Measurements from ENCODE around the gene CA12. TPM values are rescaled to one million over a fixed set of nuclear protein-coding genes. Genes with fewer than 3 reads are reported as not detected.

The CA12 gene
- total RNA-seq, 1 donor from 2014 or later, result 89.6 TPM

DNA sequence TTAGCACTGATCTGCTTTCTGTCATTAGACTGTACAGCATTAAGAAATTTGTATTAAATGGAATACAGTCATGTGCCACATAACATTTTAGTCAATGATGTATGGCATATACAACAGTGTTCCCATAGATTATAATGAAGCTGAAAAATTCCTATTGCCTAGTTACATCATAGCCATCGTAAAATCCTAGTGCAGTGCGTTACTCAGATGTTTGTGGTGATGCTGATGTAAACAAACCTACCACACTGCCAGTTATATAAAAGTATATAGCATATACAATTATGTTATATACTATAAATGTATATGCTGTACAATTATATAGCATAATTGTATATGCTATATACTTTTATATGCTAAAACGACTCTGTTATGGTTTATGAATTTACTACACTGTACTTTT, 62.6 kb downstream of the CA12 start:
- no peak overlapping the region for H3K4me3 ChIP-seq
- DNase-seq (ENCODE audit: extremely low spot score in 2 of 2), result no peak
- no peak overlapping the region for H3K27ac ChIP-seq
- no peaks in the 10 kb centered on the region for H3K9me3 ChIP-seq
- no peaks in the 10 kb centered on the region for H3K36me3 ChIP-seq
- no peak for TF ChIP-seq POLR2A (IDR thresholded peaks at IDR 0.05)
- TF ChIP-seq, protein P1, sequence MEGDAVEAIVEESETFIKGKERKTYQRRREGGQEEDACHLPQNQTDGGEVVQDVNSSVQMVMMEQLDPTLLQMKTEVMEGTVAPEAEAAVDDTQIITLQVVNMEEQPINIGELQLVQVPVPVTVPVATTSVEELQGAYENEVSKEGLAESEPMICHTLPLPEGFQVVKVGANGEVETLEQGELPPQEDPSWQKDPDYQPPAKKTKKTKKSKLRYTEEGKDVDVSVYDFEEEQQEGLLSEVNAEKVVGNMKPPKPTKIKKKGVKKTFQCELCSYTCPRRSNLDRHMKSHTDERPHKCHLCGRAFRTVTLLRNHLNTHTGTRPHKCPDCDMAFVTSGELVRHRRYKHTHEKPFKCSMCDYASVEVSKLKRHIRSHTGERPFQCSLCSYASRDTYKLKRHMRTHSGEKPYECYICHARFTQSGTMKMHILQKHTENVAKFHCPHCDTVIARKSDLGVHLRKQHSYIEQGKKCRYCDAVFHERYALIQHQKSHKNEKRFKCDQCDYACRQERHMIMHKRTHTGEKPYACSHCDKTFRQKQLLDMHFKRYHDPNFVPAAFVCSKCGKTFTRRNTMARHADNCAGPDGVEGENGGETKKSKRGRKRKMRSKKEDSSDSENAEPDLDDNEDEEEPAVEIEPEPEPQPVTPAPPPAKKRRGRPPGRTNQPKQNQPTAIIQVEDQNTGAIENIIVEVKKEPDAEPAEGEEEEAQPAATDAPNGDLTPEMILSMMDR (IDR thresholded peaks at IDR 0.05), result no peak
- TF ChIP-seq POLR2AphosphoS5 (IDR thresholded peaks at IDR 0.05; ENCODE audit: insufficient read depth in 1 of 2, low read depth in 1 of 2), result no peak
- H3K27me3 ChIP-seq, result no peaks in the 10 kb centered on the region
- intact Hi-C loops (cut with DNase I), result no loop called here
- no peaks in the 10 kb centered on the region for H3K4me1 ChIP-seq

DNA sequence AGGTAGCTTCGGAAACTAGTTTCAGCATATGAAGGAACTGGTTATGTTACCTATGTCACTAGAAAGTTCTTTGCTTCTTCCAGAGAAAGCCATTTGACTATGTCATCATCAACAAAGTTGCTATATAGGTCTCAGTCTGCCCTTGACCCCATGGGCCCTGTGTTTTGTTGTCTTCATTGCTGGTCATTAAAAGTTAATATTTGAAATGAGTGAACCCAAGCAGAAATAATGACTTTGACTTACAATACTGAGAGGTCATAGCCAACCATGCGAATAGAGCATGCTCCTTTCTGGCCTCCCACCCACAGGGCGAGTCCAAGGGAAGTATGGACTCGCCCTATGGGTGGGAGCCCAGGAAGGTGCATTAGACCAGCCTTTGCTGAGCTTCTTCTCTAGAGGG, 63.3 kb downstream of the CA12 start:
- H3K4me1 ChIP-seq, result no peaks in the 10 kb centered on the region
- H3K4me3 ChIP-seq, result no peak overlapping the region
- H3K27me3 ChIP-seq, result no peaks in the 10 kb centered on the region
- intact Hi-C loops (cut with DNase I), result no loop called here
- TF ChIP-seq POLR2AphosphoS5 (IDR thresholded peaks at IDR 0.05; ENCODE audit: insufficient read depth in 1 of 2, low read depth in 1 of 2), result no peak
- no peak overlapping the region for H3K27ac ChIP-seq
- DNase-seq (ENCODE audit: extremely low spot score in 2 of 2), result no peak
- no peaks in the 10 kb centered on the region for H3K36me3 ChIP-seq
- no peaks in the 10 kb centered on the region for H3K9me3 ChIP-seq

DNA sequence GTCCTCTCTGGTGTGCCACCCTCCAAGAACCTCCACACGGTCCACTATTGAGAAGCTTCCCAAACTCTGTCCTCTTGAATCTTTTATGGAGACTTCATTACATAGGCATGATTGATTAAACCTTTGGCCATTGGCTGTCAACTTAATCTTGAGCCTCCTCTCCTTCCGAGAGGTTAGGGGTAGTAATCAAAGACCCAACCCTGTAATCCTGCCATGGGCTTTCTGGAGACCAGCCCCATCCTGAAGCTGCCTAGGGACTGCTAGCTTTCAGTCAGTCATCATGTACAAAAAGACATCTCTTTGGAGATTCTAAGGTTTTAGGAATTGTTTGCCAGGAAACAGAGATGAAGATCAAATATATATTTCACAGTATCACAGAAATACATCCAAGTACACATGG, 67.2 kb downstream of the CA12 start:
- DNase-seq (ENCODE audit: extremely low spot score in 2 of 2), result no peak
- H3K4me3 ChIP-seq, result no peak overlapping the region
- intact Hi-C loops (cut with DNase I), result no loop called here
- no peaks in the 10 kb centered on the region for H3K27me3 ChIP-seq
- H3K9me3 ChIP-seq, result no peaks in the 10 kb centered on the region
- no peaks in the 10 kb centered on the region for H3K4me1 ChIP-seq
- H3K36me3 ChIP-seq, result no peaks in the 10 kb centered on the region
- H3K27ac ChIP-seq, result no peak overlapping the region
- TF ChIP-seq, protein P1 (IDR thresholded peaks at IDR 0.05), result no peak
- TF ChIP-seq POLR2A (IDR thresholded peaks at IDR 0.05) (no peak), POLR2AphosphoS5 (IDR thresholded peaks at IDR 0.05; ENCODE audit: insufficient read depth in 1 of 2, low read depth in 1 of 2) (no peak)

DNA sequence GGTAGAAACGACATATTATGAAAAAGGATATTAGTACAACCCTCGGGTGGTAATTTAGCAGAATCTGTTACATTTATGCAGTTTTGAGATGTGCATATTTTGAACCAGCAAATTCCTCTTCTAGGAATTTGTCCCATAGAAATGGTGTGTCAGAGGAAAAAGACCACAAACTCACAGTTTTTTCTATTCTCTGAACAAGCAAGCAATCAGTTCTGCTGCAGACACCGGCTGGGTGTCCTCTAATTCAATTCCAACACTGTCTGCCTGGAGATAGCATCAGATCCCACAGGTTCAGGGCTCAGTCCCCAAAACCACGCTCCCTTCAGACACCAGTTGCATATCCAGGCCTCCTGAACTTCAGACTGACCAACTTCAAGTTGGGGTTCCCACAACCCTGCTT, 67.8 kb downstream of the CA12 start:
- intact Hi-C loops (cut with DNase I), result no loop called here
- Histone ChIP-seq H3K27me3 (no peaks in the 10 kb centered on the region), H3K27ac (no peak overlapping the region), H3K9me3 (no peaks in the 10 kb centered on the region), H3K4me1 (no peaks in the 10 kb centered on the region), H3K4me3 (no peak overlapping the region), H3K36me3 (no peaks in the 10 kb centered on the region)
- TF ChIP-seq POLR2A (IDR thresholded peaks at IDR 0.05) (no peak), POLR2AphosphoS5 (IDR thresholded peaks at IDR 0.05; ENCODE audit: insufficient read depth in 1 of 2, low read depth in 1 of 2) (no peak)
- TF ChIP-seq, protein P1 (IDR thresholded peaks at IDR 0.05), result no peak
- DNase-seq (ENCODE audit: extremely low spot score in 2 of 2), result no peak

DNA sequence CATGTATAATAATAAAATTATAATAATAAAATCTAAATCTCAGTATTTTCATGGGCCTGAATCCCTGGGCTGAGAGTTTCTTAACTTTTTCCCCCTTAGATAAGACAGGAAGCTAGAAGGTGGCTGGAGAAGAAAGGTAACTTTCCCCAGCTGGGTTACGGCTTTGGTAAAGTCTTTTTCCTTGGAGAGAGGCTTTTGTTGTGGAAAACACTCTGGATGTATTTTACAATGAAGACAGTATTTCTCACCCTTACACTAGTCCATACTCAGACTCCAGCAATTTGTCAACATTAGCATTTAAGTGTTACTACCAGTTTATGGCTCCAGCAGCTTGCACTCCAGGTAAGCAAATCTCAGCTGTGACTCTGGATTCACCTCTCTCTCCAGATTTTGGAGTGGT, 69.4 kb downstream of the CA12 start:
- H3K4me3 ChIP-seq, result no peak overlapping the region
- TF ChIP-seq POLR2A (IDR thresholded peaks at IDR 0.05) (no peak), POLR2AphosphoS5 (IDR thresholded peaks at IDR 0.05; ENCODE audit: insufficient read depth in 1 of 2, low read depth in 1 of 2) (no peak)
- TF ChIP-seq, protein P1 (IDR thresholded peaks at IDR 0.05), result no peak
- no peak for DNase-seq (ENCODE audit: extremely low spot score in 2 of 2)
- intact Hi-C loops (cut with DNase I), result no loop called here
- H3K4me1 ChIP-seq, result no peaks in the 10 kb centered on the region
- no peaks in the 10 kb centered on the region for H3K36me3 ChIP-seq
- no peaks in the 10 kb centered on the region for H3K27me3 ChIP-seq
- no peaks in the 10 kb centered on the region for H3K9me3 ChIP-seq
- H3K27ac ChIP-seq, result no peak overlapping the region

DNA sequence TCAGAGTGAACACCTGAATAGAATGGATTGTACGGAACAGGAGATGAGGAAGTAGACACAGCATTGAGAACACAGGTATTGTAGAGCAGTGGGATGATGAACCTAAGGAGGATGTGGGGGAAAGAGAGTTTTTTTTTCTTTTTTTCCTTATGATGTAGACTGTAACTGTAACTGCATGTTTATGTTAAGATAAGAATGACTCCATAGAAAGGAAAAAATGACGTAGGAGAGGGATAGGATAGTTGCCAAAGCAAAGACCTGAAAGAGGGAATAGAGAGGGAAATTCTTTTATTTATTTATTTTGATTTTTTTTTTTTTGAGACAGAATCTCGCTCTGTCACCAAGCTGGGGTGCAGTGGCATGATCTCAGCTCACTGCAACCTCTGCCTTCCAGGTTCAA, 71.0 kb downstream of the CA12 start:
- no peak for DNase-seq (ENCODE audit: extremely low spot score in 2 of 2)
- no peaks in the 10 kb centered on the region for H3K9me3 ChIP-seq
- no peak for TF ChIP-seq POLR2AphosphoS5 (IDR thresholded peaks at IDR 0.05; ENCODE audit: insufficient read depth in 1 of 2, low read depth in 1 of 2)
- no peak overlapping the region for H3K27ac ChIP-seq
- no peak overlapping the region for H3K4me3 ChIP-seq
- H3K36me3 ChIP-seq, result peaks cover 0 to 10% of the 10 kb centered on the region in 2 donors
- intact Hi-C loops (cut with DNase I), result no loop called here
- H3K4me1 ChIP-seq, result no peaks in the 10 kb centered on the region
- H3K27me3 ChIP-seq, result no peaks in the 10 kb centered on the region

Data from vagina (tissue), 2 donors.